22Rv1 (cell line): ENCODE data around the gene MR1.

Source experiments
- H3K27ac ChIP-seq: fragments of 450-650 bp; 2 replicates; pipeline ENCODE4 v1.5.1; 2017
- ZFX ChIP-seq: fragments of 450-650 bp; IDR thresholded peaks from 2 replicates; pipeline ENCODE4 v1.6.1; 2017; ENCODE audit warnings: antibody characterized with exemption, borderline replicate concordance
- TF ChIP-seq, protein P1 (sequence below): fragments of 450-650 bp; IDR thresholded peaks from 2 replicates; pipeline ENCODE4 v1.5.1; 2017; ENCODE audit warnings: mild to moderate bottlenecking

The MR1 gene

DNA sequence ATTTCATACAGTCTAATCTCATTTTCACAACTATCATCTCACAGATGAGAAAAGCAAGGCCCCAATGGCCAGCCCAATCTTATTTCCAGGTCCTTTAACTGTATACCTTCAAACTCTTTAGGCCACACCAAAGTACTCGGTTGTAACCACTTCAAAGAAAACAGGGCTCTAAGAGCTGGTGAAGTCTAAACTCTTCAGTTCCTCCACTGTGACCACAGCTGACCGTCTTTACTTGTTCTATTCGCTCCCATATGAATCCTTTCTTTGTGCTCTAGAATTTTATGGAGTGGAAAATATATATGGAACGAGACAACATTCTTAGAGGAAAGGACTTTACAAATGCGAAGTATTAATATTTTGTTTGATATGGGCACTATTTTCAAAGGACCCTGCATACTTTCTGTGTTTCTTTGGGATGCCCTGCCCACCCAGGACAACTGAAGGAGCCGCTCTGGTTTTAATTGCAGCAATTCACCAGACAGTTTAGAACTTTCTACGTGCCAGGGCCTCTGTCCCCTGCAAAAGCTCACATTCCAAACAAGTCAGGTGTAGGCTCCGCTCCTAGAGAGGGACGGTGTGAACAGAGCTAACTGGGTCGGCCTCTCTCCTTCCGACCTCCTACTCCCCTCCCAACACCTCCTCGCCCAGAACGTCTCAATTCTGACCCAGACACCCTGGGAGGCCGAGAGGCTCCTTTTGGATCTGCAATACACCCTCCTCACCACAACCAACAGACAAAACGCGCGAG, 70.4 kb downstream of the MR1 start:
- H3K27ac ChIP-seq: peak overlapping the region; percentile 71
- TF ChIP-seq, protein P1, sequence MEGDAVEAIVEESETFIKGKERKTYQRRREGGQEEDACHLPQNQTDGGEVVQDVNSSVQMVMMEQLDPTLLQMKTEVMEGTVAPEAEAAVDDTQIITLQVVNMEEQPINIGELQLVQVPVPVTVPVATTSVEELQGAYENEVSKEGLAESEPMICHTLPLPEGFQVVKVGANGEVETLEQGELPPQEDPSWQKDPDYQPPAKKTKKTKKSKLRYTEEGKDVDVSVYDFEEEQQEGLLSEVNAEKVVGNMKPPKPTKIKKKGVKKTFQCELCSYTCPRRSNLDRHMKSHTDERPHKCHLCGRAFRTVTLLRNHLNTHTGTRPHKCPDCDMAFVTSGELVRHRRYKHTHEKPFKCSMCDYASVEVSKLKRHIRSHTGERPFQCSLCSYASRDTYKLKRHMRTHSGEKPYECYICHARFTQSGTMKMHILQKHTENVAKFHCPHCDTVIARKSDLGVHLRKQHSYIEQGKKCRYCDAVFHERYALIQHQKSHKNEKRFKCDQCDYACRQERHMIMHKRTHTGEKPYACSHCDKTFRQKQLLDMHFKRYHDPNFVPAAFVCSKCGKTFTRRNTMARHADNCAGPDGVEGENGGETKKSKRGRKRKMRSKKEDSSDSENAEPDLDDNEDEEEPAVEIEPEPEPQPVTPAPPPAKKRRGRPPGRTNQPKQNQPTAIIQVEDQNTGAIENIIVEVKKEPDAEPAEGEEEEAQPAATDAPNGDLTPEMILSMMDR: no peak
- no peak for TF ChIP-seq ZFX

DNA sequence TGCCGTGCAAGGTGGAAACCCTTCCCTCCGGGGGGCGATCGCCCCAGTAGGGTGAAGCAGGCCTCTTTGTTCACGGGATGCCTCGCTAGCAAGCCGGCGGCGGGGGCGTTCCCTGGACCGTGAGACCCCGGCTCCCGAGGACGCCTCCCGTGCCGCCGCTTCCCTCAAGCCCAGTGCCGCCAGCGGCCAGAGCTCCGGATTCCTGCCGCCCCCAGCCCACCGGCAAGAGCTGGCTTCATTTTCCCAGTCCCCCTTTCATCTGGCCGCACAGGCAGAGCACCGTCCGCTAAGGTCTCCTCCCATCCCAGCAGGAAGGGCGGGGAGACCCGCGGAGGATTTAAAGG, 71.0 kb downstream of the MR1 start:
- TF ChIP-seq, protein P1: peak; percentile 26
- no peak for TF ChIP-seq ZFX
- peak overlapping the region; percentile 71 for H3K27ac ChIP-seq

- H3K27ac ChIP-seq: peak overlapping the region; percentile 71
- TF ChIP-seq, protein P1: no peak; the same call in 1 of the 2 replicates
- no peak for TF ChIP-seq ZFX
These were observed 71.6 kb downstream of the MR1 start for GRCh38 chr1:181105134-181106021.

DNA sequence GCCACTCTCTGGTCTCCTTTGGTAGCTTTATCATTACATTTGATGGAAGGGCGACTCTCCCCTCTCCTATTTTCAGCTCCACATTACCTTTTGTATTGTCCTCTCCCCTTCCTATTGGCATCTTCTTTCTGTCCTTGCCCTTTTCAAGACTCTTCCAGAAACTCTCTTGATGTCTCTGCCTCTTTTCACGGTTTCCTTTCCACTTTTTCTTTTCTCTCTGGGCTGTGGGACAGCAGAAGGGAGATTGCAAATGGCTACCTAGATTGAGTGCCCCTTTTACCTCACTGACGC, 72.2 kb downstream of the MR1 start:
- TF ChIP-seq, protein P1: no peak
- no peak for TF ChIP-seq ZFX
- H3K27ac ChIP-seq: no peak overlapping the region

DNA sequence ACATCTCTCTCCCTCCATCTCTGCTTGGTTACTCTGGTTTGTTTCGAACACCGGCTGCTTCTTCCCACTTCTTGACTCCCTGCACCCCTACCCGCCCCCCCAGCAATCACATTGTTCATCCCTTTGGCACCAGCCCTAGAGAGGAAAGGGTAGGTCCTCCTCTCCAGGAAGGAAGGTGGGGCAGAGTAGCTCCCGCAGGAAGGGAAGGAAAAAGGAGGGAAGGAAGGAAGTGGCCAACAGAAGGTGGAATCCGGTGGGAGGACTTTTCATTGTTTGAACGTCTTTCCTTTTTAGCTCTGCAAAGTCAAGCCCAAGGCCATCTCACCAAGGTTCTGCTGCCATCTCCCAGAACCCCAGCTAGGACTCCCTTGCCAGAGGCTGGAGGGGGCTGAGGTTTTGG, 72.7 kb downstream of the MR1 start:
- no peak overlapping the region for H3K27ac ChIP-seq
- TF ChIP-seq, protein P1: no peak
- no peak for TF ChIP-seq ZFX

DNA sequence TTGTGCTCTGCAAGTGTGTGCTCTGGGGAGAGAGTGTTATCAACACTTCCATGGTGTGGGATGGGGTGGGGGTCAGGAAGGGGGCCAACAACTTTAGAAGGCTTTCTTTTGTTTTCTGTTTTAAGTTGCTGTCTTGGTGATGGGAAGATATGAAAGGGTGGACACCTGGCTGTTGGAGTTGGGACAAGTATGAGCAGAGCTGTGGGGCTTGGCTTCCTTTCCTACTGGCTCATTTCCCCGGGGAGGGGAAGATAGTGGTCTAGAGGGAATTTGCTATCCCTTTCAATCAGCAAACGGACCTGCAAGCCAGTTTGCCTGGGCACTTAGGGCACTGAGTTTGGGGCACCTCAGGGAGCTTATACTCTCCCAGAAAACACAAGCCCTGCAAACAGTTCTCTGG, 73.9 kb downstream of the MR1 start:
- TF ChIP-seq, protein P1: no peak
- H3K27ac ChIP-seq: no peak overlapping the region

- H3K27ac ChIP-seq: no peak overlapping the region
- no peak for TF ChIP-seq ZFX
- TF ChIP-seq, protein P1: no peak
These were observed 74.6 kb downstream of the MR1 start for GRCh38 chr1:181108304-181108867.
